HCT116 (cell line): ENCODE results near the gene AXL. TPM values are rescaled to one million over a fixed set of nuclear protein-coding genes. Genes with fewer than 3 reads are reported as not detected.

ENCODE experiments used
- ATAC-seq: fragments of 200-7000 bp; cut with Tn5 transposase; 2 replicates; pipeline ENCODE4 v1.9.1; 2020; ENCODE audit warnings: mild to moderate bottlenecking, moderate library complexity
- BruUV-seq: library from RNA; stranded (reverse); fragments of 400-500 nt; replicated peaks from 2 replicates; lab custom pipeline; 2021; lab: Mats Ljungman, UMichigan
- CTCF ChIA-PET: fragments of 300-600 bp; sonication (Branson Sonifier 250); formaldehyde crosslinking; loops from one replicate; lab custom pipeline; 2021; ENCODE audit warnings: antibody characterized with exemption; lab: Charles Lee
- POLR2A ChIA-PET: fragments of 300-600, 350-600 bp; sonication (Branson Sonifier 250); formaldehyde crosslinking; loops from one replicate; lab custom pipeline; 2021; ENCODE audit warnings: antibody characterized with exemption; lab: Charles Lee
- RAD21 ChIA-PET, 2 experiments: fragments of 300-600 bp; sonication (Branson Sonifier 250); formaldehyde crosslinking; loops; one replicate each; lab custom pipeline; 2023; ENCODE audit warnings: low total read pairs in 2 of 2; ENCODE audit not compliant: uncharacterized antibody in 2 of 2, unreplicated experiment in 2 of 2, low non-redundant PET in 1 of 2; lab: Charles Lee
- DNase-seq: peaks from one replicate; pipeline ENCODE4 v3.0.0-alpha.2; 2010; ENCODE audit warnings: low read depth, low spot score
- H2AFZ ChIP-seq: fragments of 200-600 bp; shearing (Covaris generic), sonication (generic); 2 replicates; pipeline ENCODE4 v1.6.1; 2017; ENCODE audit warnings: low read depth, mixed run types, mixed read lengths, antibody characterized with exemption, low read length; ENCODE audit not compliant: poor library complexity, severe bottlenecking
- H3K27ac ChIP-seq: 2 replicates; pipeline ENCODE4 v1.5.1; 2012; ENCODE audit warnings: low read depth, low read length
- H3K27me3 ChIP-seq: fragments of 200-600 bp; sonication (generic); 2 replicates; pipeline ENCODE4 v1.6.1; 2016; ENCODE audit warnings: mixed run types, low read length, mixed read lengths; ENCODE audit not compliant: insufficient read depth
- H3K36me3 ChIP-seq, 2 experiments: fragments of 200-500 bp in 1 of 2; fragments of 200-600 bp in 1 of 2; sonication (Bioruptor generic) in 1 of 2; sonication (generic) in 1 of 2; 2 replicates each; pipeline versions ENCODE4 v1.5.1 to v1.6.1; 2014 to 2016; ENCODE audit warnings: low read length in 2 of 2, inconsistent platforms in 1 of 2, mixed read lengths in 1 of 2, mixed run types in 1 of 2; ENCODE audit not compliant: insufficient read depth in 2 of 2, control insufficient read depth in 1 of 2
- H3K4me1 ChIP-seq, 2 experiments: fragments of 200-600 bp in 1 of 2; sonication (generic) in 1 of 2; 2 replicates each; pipeline versions ENCODE4 v1.5.1 to v1.6.1; 2012 to 2017; ENCODE audit warnings: low read length in 2 of 2, inconsistent platforms in 1 of 2, mild to moderate bottlenecking in 1 of 2, mixed read lengths in 1 of 2, mixed run types in 1 of 2, moderate library complexity in 1 of 2; ENCODE audit not compliant: insufficient read depth in 2 of 2, control insufficient read depth in 1 of 2
- H3K4me2 ChIP-seq: fragments of 200-600 bp; sonication (generic); 2 replicates; pipeline ENCODE4 v1.6.1; 2017; ENCODE audit warnings: mixed run types, low read length, mixed read lengths
- H3K4me3 ChIP-seq, 2 experiments: fragments of 200-600 bp in 1 of 2; sonication (generic) in 1 of 2; replicated peaks in 1 of 2; 2 replicates each; pipeline ENCODE4 v1.5.1; 2011 to 2016; ENCODE audit warnings: low read length in 2 of 2, control low read depth in 1 of 2, low read depth in 1 of 2, mild to moderate bottlenecking in 1 of 2, mixed read lengths in 1 of 2, mixed run types in 1 of 2
- H3K79me2 ChIP-seq: fragments of 200-600 bp; sonication (generic); 2 replicates; pipeline ENCODE4 v1.6.1; 2017; ENCODE audit warnings: mild to moderate bottlenecking, mixed run types, low read length, moderate library complexity, mixed read lengths; ENCODE audit not compliant: insufficient read depth
- H3K9ac ChIP-seq: fragments of 200-600 bp; sonication (generic); 2 replicates; pipeline ENCODE4 v1.6.1; 2016; ENCODE audit warnings: low read length, mixed read lengths
- H3K9me2 ChIP-seq: fragments of 200-600 bp; sonication (generic), shearing (Covaris generic); 2 replicates; pipeline ENCODE4 v1.6.1; 2017; ENCODE audit warnings: mixed run types, mild to moderate bottlenecking, moderate library complexity; ENCODE audit not compliant: insufficient read depth
- H3K9me3 ChIP-seq, 2 experiments: fragments of 200-500 bp in 1 of 2; fragments of 200-600 bp in 1 of 2; sonication (Bioruptor generic) in 1 of 2; sonication (generic) in 1 of 2; 2 replicates each; pipeline ENCODE4 v1.6.1; 2014 to 2017; ENCODE audit warnings: low read length in 2 of 2, mixed read lengths in 2 of 2, inconsistent platforms in 1 of 2, low read depth in 1 of 2, mild to moderate bottlenecking in 1 of 2, mixed run types in 1 of 2, moderate library complexity in 1 of 2; ENCODE audit not compliant: control insufficient read depth in 1 of 2, insufficient read depth in 1 of 2
- H4K20me1 ChIP-seq: fragments of 200-600 bp; sonication (generic), shearing (Covaris generic); 2 replicates; pipeline ENCODE4 v1.6.1; 2017; ENCODE audit warnings: mixed run types, mild to moderate bottlenecking, moderate library complexity; ENCODE audit not compliant: insufficient read depth
- CBX3 ChIP-seq: IDR thresholded peaks from 2 replicates; pipeline ENCODE4 v1.6.1; 2012; ENCODE audit warnings: low read depth
- CEBPB ChIP-seq: IDR thresholded peaks from 2 replicates; pipeline ENCODE4 v1.6.1; 2012; ENCODE audit warnings: low read depth
- EGR1 ChIP-seq: IDR thresholded peaks from 2 replicates; pipeline ENCODE4 v1.6.1; 2012; ENCODE audit warnings: low read depth
- ELF1 ChIP-seq: IDR thresholded peaks from 2 replicates; pipeline ENCODE4 v1.6.1; 2012; ENCODE audit warnings: low read depth, borderline replicate concordance
- EZH2phosphoT487 ChIP-seq: fragments of 200-600 bp; IDR thresholded peaks from 2 replicates; pipeline ENCODE4 v1.6.1; 2018; ENCODE audit warnings: antibody characterized with exemption, borderline replicate concordance
- FOSL1 ChIP-seq: IDR thresholded peaks from 2 replicates; pipeline ENCODE4 v1.6.1; 2012; ENCODE audit warnings: low read depth
- JUND ChIP-seq: IDR thresholded peaks from 2 replicates; pipeline ENCODE4 v1.6.1; 2012
- POLR2AphosphoS5 ChIP-seq: IDR thresholded peaks from 2 replicates; pipeline ENCODE4 v1.6.1; 2011; ENCODE audit warnings: mild to moderate bottlenecking, low read depth, low read length, moderate library complexity
- RAD21 ChIP-seq: IDR thresholded peaks from 2 replicates; pipeline ENCODE4 v1.6.1; 2012; ENCODE audit warnings: low read depth, mild to moderate bottlenecking
- SIN3A ChIP-seq: IDR thresholded peaks from 2 replicates; pipeline ENCODE4 v1.6.1; 2012; ENCODE audit warnings: low read depth
- SP1 ChIP-seq: IDR thresholded peaks from 2 replicates; pipeline ENCODE4 v1.6.1; 2012; ENCODE audit warnings: low read depth
- SRF ChIP-seq: IDR thresholded peaks from 2 replicates; pipeline ENCODE4 v1.6.1; 2012; ENCODE audit warnings: low read depth
- TCF7L2 ChIP-seq: IDR thresholded peaks from 2 replicates; pipeline ENCODE4 v1.7.0; 2011; ENCODE audit warnings: borderline replicate concordance, inconsistent platforms; ENCODE audit not compliant: insufficient read depth, insufficient read length; ENCODE audit errors: extremely low read depth
- YY1 ChIP-seq: IDR thresholded peaks from 2 replicates; pipeline ENCODE4 v1.6.1; 2011; ENCODE audit warnings: low read length, low read depth, moderate library complexity, mild to moderate bottlenecking; ENCODE audit not compliant: insufficient replicate concordance; ENCODE audit errors: extremely low read depth
- intact Hi-C: fragments of 100-400 bp; cut with micrococcal nuclease; formaldehyde crosslinking; loops from 2 replicates; pipeline ENCODE4 v1.10.0; 2022
- total RNA-seq: library from RNA; stranded (reverse); gene quantifications from one replicate; pipeline ENCODE4 v1.2.1, GENCODE V29; 2021; ENCODE audit not compliant: unreplicated experiment
- TF ChIP-seq, protein P1 (sequence below): IDR thresholded peaks from 2 replicates; pipeline ENCODE4 v1.6.1; 2011; ENCODE audit warnings: mild to moderate bottlenecking, low read length, moderate library complexity; ENCODE audit not compliant: insufficient replicate concordance; ENCODE audit errors: extremely low read depth
- TF ChIP-seq, protein P2 (sequence below), 3 experiments: fragments of 200-600 bp in 1 of 3; sonication (generic) in 1 of 3; IDR thresholded peaks in 2 of 3; conservative IDR thresholded peaks in 1 of 3; 2 replicates each; pipeline ENCODE4 v1.5.1; 2012 to 2017; ENCODE audit warnings: low read depth in 2 of 3, low read length in 2 of 3, antibody characterized with exemption in 1 of 3, borderline replicate concordance in 1 of 3, control low read depth in 1 of 3, mild to moderate bottlenecking in 1 of 3, mixed read lengths in 1 of 3, mixed run types in 1 of 3, moderate library complexity in 1 of 3; ENCODE audit not compliant: insufficient read depth in 1 of 3
- TF ChIP-seq, protein P3 (sequence below): IDR thresholded peaks from 2 replicates; pipeline ENCODE4 v1.6.1; 2012

AXL gene
- total RNA-seq, 1 experiment from 2014 or later: 47.4 TPM

DNA sequence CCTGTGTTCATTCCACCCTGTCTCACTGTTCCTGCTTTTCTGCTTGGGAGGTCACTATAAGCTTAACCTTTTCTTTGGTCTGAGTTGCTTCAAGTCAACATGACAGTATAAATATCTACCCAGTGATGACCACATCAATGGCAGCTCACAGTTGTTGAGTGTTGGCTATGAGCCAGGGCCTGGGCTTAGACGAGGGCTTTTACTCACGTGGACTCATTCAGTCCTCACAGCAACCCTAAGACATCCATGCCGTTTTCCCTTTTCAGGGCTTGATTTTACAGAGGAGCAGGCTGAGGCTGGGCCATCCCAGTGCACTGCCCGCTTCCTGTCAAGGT is 80.7 kb downstream of the AXL start:
- DNase-seq: no peak
- TF ChIP-seq, protein P1, sequence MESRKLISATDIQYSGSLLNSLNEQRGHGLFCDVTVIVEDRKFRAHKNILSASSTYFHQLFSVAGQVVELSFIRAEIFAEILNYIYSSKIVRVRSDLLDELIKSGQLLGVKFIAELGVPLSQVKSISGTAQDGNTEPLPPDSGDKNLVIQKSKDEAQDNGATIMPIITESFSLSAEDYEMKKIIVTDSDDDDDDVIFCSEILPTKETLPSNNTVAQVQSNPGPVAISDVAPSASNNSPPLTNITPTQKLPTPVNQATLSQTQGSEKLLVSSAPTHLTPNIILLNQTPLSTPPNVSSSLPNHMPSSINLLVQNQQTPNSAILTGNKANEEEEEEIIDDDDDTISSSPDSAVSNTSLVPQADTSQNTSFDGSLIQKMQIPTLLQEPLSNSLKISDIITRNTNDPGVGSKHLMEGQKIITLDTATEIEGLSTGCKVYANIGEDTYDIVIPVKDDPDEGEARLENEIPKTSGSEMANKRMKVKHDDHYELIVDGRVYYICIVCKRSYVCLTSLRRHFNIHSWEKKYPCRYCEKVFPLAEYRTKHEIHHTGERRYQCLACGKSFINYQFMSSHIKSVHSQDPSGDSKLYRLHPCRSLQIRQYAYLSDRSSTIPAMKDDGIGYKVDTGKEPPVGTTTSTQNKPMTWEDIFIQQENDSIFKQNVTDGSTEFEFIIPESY: no peak
- TF ChIP-seq, protein P2, sequence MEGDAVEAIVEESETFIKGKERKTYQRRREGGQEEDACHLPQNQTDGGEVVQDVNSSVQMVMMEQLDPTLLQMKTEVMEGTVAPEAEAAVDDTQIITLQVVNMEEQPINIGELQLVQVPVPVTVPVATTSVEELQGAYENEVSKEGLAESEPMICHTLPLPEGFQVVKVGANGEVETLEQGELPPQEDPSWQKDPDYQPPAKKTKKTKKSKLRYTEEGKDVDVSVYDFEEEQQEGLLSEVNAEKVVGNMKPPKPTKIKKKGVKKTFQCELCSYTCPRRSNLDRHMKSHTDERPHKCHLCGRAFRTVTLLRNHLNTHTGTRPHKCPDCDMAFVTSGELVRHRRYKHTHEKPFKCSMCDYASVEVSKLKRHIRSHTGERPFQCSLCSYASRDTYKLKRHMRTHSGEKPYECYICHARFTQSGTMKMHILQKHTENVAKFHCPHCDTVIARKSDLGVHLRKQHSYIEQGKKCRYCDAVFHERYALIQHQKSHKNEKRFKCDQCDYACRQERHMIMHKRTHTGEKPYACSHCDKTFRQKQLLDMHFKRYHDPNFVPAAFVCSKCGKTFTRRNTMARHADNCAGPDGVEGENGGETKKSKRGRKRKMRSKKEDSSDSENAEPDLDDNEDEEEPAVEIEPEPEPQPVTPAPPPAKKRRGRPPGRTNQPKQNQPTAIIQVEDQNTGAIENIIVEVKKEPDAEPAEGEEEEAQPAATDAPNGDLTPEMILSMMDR (IDR thresholded peaks at IDR 0.05 in 2 of 3, conservative IDR thresholded peaks at IDR 0.05 in 1 of 3; ENCODE audit: borderline replicate concordance in 1 of 3, insufficient read depth in 1 of 3, low read depth in 2 of 3, low read length in 2 of 3): no peak
- TF ChIP-seq CBX3 (no peak), RAD21 (no peak), FOSL1 (no peak), POLR2AphosphoS5 (no peak), EZH2phosphoT487 (no peak), SP1 (no peak), ELF1 (no peak), JUND (no peak), SRF (no peak), EGR1 (no peak), TCF7L2 (no peak), SIN3A (no peak), YY1 (no peak), CEBPB (no peak)
- TF ChIP-seq, protein P3, sequence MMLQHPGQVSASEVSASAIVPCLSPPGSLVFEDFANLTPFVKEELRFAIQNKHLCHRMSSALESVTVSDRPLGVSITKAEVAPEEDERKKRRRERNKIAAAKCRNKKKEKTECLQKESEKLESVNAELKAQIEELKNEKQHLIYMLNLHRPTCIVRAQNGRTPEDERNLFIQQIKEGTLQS: no peak
- H3K4me3 ChIP-seq: no peak overlapping the region
- no peak overlapping the region for H2AFZ ChIP-seq
- no peaks in the 10 kb centered on the region for H3K9me3 ChIP-seq
- H3K79me2 ChIP-seq: peaks cover 36% of the 10 kb centered on the region; the same call in 1 of the 2 replicates
- no peak overlapping the region for H3K4me2 ChIP-seq
- ChIA-PET POLR2A (no interaction called here), RAD21 (no interaction called here), CTCF (interaction anchor here (1.4 kb wide), 1 partner anchor 9 kb away, joined by 3 read pairs; no protein-coding TSS in a partner anchor)
- no peaks in the 10 kb centered on the region for H3K27me3 ChIP-seq
- no peaks in the 10 kb centered on the region for H4K20me1 ChIP-seq
- no peaks in the 10 kb centered on the region for H3K9me2 ChIP-seq
- no peak overlapping the region for H3K27ac ChIP-seq
- no peak overlapping the region for H3K9ac ChIP-seq
- no peaks in the 10 kb centered on the region for H3K4me1 ChIP-seq
- intact Hi-C loops: no loop called here
- no peak for ATAC-seq
- BruUV-seq: no TSS peak
- peaks cover 69 to 88% of the 10 kb centered on the region in 2 experiments for H3K36me3 ChIP-seq
